AG08396 (cell line): ENCODE results near the gene PTMS.

Experiments
- DNase-seq: peaks from one replicate; pipeline ENCODE4 v3.0.0; 2012; ENCODE audit warnings: low spot score, mixed read lengths

The PTMS gene

DNA sequence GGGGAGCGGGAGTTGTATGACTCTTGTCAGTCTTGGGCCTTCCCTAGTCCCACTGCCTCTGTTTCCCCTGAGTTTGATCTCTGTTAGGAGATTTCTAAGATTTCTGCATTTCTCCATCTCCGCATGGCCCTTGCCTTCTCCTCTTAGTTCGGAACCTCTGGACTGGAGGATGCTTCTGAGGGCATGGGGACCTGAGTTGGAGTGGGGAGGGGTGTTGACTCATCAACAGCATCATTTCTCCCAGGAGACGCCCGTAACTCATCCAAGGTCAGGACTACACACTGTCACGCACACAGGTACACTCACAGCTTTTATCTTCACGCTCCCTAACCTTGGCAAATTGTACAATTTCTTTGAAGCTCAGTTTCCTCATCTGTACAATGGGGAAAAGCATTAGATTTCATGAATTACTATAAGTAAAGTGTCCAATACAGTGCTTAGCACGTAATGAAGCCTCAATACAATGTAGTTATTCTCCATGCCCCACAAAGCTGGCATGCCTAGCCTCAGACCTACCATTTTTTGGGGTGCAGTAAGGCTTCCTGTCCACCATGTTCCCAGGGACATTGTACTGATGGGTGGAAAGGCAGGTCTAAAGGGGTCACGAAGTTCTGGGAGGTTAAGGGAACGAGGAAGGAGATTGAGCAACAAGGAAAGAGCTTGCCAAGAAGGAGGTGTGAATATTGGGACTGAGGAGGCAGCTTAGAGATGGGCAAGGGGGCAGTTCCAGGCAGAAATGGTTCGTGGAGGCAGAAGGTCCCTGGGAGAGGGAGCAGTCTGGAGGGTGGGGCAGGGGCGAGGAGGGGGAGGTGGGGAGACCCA lies 5.6 kb downstream of the PTMS start:
- peak; percentile 27 for DNase-seq

DNA sequence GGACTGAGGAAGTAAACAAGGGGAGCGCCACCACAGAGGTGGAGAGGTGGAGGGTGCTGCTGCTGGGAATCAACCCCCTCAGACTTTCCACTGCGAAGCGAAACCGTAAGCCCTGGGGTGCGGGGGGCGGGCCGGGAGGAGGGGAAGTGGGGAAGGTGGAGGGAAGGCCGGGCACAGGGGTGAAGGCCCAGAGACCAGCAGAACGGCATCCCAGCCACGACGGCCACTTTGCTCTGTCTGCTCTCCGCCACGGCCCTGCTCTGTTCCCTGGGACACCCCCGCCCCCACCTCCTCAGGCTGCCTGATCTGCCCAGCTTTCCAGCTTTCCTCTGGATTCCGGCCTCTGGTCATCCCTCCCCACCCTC lies 6.2 kb downstream of the PTMS start, which contains the start of gene LAG3:
TSS of gene LAG3 (plus strand) at position 190 of the 365 bp plus-strand sequence. CDS start 333 bp downstream, outside the sequence.
- peak; percentile 26 for DNase-seq

DNA sequence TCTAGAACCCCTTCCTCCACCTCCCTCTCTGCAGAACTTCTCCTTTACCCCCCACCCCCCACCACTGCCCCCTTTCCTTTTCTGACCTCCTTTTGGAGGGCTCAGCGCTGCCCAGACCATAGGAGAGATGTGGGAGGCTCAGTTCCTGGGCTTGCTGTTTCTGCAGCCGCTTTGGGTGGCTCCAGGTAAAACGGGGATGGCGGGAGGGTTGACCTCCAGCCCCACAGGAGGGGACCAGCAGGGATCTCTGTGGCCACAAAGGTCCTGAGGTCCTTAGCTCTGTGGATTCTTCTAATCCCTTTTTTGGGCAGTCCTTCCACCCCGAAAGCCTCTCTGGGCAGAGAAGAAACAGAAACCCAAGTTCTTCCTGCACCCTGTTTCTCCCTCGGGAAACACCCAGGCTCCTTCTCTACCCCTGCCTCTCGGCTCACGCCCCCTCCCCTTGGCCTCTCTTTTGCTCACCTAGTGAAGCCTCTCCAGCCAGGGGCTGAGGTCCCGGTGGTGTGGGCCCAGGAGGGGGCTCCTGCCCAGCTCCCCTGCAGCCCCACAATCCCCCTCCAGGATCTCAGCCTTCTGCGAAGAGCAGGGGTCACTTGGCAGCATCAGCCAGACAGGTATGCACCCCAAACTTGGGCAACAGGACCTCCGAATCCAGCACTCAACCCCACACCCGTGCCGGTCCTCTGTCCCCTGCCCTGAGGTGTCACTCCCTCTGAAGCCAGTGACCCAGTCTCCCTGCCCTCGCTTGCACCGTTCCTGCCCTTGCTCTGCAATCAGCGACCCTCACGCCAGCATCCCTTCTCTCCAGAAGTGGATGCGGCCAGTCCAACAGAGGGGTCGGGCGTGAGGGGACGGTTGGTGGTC lies 6.8 kb downstream of the PTMS start:
- no peak for DNase-seq

DNA sequence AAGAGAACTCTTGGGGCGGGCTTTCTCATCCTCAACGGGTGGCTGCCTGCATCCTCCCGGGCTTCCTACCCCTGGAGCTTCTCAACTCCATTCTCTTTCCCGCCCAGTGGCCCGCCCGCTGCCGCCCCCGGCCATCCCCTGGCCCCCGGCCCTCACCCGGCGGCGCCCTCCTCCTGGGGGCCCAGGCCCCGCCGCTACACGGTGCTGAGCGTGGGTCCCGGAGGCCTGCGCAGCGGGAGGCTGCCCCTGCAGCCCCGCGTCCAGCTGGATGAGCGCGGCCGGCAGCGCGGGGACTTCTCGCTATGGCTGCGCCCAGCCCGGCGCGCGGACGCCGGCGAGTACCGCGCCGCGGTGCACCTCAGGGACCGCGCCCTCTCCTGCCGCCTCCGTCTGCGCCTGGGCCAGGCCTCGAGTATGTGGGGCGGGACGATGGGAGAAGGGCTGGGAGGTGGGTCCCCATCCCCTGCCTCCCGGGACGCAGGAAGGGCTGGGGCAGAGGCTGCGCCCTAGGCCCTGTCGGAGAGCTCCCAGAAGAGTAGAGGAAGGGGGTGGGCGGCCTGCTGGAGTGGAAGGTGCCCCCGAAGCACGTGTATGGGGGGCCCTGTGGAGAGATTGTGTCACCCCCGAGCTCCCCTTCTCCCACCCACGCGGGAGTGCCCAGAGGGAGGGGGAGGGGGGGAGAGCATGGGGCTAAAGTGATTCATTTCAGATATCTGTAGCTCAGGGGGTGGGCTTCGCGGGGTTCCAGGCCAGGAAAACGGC lies 7.6 kb downstream of the PTMS start:
- no peak for DNase-seq

DNA sequence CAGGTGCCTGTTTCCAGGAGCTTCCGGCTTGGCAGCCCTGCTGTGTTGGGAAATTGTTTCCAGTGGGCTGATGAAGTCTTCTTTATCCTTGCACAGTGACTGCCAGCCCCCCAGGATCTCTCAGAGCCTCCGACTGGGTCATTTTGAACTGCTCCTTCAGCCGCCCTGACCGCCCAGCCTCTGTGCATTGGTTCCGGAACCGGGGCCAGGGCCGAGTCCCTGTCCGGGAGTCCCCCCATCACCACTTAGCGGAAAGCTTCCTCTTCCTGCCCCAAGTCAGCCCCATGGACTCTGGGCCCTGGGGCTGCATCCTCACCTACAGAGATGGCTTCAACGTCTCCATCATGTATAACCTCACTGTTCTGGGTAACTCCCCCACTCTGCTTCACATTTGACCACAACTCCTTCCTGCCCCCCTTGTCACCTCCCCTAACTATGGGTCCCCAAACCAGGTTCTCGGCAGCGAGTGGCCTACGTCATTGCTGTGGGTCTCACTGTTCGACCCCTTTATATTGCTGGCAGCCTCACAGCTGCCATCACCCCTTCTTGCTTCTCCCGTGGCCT lies 8.4 kb downstream of the PTMS start:
- DNase-seq = no peak

DNA sequence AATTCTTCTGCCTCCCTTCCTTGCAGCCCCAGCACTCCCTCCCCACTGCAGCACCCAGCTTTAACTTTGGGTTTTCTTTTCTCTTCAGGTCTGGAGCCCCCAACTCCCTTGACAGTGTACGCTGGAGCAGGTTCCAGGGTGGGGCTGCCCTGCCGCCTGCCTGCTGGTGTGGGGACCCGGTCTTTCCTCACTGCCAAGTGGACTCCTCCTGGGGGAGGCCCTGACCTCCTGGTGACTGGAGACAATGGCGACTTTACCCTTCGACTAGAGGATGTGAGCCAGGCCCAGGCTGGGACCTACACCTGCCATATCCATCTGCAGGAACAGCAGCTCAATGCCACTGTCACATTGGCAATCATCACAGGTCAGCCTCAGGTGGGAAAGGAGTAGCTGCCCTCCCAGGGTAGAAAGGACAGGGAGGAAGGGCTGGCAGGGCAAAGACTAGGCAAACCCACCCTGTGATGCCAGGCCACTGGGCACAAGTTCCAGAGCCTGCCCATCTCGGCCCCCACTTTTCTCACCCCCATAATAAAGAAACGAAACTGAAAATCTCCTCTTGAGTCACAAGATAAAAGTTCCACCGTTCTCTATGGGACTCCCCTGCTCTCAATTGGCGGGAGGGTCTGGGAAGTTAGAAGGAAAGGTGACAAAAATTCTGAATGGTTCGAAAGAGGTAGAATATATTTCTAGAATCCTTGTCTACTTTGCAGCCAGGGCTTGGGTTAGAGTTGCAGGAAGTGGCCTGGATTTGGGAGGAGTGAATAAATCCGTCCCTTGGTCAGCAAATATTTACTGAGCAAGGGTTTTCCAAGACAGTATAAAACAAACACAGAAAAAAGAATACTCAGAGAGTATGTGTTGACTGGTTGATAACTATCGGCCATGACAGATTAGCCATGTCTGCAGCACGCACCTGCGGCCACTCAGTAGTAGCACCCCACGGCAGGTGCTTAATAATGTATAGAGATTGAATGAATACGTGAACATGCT lies 9.3 kb downstream of the PTMS start:
- DNase-seq = no peak

DNA sequence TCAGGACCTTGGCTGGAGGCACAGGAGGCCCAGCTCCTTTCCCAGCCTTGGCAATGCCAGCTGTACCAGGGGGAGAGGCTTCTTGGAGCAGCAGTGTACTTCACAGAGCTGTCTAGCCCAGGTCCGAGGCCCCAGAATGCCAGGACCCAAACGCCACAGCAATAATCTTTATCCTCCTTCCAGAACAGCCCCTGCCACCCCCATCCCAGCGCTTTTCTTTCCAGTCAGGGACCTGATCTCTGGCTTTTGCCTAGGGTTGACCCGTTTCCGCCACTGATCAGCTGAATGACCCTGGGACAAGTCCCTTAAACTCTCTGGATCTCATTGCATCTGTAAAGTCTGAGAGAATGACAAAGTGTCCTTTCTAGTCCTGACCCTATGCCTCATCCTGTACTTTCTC lies 11.2 kb downstream of the PTMS start:
- DNase-seq = no peak

DNA sequence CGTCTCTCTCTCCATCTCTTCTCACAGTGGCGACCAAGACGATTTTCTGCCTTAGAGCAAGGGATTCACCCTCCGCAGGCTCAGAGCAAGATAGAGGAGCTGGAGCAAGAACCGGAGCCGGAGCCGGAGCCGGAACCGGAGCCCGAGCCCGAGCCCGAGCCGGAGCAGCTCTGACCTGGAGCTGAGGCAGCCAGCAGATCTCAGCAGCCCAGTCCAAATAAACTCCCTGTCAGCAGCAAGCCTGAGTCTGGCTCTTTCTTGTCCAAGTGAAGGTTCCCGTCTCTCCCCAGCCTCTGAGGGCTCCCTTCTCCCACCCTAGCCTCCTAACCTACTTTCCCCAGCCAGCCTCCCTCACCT lies 12.0 kb downstream of the PTMS start:
- peak; percentile 51 for DNase-seq

DNA sequence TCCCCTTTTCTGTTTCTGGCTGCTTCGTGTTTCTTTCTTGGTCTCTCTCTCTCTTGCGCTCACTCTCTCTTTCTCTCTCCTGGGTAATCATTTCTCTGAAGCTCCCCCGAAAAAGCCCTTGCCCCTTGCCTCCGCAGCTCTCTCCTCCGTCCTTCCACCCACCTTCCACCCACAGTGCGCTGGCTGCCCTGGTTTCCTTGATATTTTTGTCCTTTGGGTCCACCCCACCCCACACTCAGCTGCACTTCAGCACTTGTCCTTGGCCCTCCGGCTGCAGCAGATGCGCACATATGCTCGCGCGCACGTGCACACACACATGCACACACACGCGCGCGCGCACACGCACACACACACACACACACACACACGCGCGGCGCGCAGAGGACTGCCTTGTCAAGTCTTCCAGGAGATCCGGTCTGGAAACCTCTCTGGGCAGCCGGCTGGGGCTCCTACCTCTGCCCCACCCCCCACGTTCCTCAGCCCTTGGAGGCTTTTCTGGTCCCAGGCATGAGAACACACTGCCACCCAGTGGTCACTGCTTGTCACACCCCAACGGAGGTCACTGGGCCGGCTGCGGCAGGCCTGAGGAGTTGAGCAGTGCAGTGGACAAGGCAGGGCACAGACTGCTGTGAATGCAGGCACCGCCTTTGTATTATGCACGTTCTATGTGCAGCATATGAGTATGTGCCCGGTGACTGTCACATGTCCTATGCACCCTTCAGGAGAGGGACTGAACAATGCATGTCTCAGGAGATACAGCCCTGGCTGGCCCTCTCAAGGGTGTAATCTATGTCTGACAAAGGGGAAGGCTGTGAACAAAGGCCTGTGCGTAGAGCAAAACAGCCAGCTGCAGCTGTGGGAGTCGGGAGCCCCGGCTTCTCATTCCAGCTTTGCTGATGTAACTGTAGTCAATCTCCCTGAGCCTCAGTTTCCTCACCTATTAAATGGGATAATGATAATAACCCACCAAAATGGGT lies 12.7 kb downstream of the PTMS start:
- peak; percentile 91 for DNase-seq

DNA sequence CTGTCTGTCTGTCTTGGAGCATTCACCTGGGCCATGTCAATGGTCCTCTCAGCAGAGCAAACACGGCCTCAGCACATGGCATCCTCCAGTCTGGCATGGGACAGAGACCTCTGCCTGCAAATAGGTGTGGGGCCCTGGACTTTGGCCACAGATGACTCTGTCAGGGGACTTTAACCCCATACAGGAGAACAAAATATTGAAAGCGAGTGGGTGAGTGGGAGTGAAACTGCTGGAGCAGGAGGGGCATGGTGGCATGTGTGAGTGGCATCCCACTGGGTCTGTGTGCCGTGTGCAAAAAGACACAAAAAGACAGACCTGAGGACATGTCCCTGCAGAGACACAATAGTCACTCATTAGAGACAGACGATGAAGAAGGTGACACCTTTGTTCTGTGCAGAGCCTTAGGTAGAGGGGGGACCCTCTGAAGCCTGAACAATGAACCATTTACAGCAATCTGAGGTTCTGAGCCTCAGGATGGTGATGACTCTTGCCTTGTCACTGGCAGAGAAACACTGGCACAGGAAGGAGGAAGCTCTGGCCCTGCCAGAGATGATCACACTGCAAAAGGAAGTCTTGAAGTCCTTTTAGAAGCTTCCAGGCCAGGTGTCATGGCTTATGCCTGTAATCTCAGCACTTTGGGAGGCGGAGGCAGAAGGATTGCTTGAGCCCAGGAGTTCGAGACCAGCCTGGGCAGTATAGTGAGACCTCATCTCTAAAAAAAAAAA lies 13.7 kb downstream of the PTMS start:
- DNase-seq = no peak

DNA sequence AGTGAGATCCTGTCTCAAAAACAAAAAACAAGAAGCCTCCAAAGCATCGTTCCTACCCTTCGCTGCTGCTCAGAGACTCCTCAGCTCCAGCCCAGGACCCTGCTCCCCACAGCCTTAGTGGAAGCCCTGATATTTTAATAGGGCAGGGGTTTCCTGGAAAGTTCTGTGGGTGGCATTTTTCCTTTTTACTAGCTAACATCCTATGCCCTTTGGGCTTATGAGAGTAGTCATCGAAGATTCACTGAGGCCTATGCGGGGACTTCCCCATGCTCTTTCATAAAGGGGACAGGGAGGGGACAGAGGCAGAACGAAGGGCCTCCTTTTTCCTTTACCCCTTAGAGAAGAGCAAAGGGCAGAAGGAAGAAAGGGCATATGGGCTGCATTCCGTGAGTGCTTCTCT lies 14.4 kb downstream of the PTMS start:
- DNase-seq = no peak

DNA sequence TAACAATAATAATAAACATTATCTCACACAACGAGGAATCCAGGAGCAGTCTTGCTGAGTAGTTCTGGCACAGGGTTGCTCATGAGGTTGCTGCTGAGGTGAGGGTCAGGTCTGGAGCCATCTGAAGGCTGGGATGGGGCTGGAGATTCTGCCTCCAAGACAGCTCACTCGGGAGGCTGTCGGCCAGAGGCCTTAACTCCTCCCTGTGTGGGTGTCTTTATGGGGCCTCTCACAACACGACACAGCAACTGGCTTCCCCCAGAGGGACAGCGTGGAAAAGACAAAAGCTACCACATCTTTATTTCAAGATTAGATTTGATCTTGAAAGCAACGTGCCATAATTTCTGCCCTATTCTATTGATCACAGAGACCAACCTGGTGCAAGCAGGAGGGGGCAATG lies 16.0 kb downstream of the PTMS start:
- no peak for DNase-seq

DNA sequence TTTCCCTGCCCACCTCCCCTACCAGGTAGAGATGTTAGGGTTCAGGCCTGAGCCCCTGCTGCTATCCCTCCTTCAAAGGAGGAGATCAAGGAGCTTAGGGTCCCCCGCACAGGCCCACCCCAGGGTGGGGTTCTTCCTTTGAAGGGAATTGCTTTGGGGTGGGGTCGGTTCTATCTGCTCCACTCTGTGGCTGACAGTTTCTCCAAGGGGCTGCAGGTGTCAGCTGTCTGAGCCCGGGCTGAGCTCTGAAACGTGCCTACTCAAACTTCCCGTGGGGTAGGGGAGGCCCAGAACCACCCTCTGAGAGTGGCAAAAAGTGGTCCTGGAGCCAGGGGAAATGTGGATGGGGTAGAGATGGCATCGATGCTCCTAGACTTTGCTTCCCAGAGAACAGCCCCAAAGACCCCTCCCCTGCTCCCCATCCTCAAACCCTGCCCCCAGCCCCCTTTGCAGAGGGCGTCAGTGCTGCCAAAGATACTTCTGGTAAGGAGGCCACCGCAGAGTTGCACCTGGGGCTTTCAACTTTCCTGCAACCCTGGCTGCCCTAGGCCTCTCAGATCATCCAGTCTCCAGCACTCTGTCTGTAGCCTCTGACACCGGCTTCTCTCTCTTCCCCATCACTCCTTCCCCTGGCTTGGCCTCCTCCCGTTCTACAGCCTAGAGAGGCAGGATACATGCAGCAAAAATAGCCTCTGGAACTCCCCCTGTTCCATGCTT lies 16.8 kb downstream of the PTMS start:
- DNase-seq = no peak

DNA sequence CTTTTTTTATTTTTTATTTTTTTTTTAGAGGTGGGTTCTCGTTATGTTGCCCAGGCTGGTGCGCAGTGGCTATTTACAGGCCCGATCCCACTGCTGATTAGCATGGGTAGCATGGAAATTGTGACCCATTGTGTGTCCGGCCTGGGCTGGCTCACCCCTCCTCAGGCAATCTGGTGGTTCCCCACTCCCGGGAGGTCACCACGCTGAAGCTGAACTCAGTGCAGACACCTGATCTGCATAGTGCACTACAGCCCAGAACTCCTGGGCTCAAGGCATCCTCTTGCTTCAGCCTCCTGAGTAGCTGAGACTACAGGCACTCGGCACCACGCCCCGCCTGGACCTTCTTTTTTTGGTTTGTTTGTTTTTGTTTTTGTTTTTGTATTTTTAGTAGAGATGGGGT lies 17.7 kb downstream of the PTMS start:
- DNase-seq = no peak

DNA sequence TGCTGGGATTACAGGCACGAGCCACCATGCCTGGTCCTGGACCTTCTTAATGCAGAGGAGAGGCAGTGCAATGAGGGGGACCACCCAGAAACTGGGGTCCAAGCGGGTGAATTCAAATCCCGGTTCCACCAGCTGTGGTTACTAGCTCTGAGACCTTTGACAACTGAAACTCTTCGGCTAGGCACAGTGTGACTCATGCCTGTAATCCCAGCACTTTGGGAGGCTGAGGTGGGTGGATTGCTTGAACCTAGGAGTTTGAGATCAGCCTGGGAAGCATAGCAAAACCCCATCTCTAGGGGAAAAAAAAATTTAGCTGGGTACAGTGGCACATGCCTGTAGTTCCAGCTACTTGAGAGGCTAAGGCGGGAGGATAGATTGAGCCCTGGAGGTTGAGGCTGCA lies 18.1 kb downstream of the PTMS start:
- DNase-seq = no peak

DNA sequence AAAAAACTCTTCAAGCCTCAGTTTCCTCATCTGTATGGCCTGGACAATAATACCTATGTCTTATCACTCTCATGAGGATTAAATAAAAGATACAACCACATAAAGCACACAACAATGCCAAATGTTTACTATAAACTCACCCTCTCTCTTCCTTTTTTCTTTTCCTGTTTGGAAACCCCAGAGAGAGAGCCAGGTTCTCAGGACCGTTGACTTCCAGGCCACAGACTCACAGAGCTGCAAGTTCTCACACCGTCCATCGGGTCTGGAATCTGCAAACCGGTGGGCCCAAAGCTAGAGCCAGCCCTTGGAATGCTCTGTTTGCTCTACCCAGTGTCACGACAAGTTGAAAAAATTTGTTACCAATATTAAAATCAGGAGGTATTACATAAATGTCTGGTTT lies 18.6 kb downstream of the PTMS start:
- DNase-seq = no peak

DNA sequence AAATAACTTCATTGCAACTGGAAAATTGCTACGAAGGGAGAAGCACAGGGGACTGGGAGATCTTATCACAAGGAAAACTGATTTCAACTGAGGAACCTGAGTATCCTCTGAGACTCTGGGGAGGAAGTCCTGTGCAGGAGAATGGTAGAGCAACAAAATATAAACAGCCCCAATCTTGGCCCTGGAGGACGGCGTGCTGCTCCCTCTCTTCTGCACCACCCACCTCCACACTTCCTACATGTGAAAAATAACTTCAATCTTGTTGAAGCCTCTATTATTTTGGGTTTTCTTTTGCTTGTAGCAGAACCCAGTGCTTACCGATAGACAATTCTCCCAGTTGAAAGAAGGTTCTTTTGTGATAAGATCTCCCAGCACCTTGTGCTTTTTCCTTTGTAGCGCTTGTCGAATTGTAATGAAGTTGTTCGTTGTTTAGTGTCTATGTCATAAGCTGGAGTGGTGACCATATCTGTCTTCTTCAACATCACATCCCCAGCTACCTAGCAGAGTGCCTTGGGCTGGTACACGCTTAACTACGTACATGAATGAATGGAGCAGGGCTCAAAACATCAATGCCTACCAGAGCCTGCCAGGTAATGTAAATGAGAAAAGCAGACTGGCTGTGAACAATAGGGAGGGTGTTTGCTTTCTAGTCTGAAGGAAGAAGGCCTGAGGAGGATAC lies 20.4 kb downstream of the PTMS start:
- DNase-seq = no peak

DNA sequence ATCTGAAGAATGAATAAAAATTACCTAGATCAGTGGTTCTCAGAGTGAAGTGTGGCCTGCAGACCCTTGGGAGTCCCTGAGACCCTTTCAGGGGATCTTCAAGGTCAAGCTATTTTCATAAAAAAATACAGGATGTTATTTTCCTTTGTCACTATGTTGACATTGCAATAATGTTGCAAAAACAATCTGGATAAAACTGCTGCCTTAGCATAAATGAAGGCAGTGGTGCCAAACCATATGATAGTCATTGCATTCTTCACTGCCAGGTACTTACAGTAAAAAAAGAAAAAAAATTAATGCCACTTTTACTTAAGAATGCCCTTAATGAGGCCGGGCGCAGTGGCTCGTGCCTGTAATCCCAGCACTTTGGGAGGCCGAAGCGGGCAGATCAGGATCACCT lies 21.1 kb downstream of the PTMS start:
- no peak for DNase-seq
